Transverse colon (tissue), 4 donors: Measurements from ENCODE around the gene TUBB3. TPM values are rescaled to one million over a fixed set of nuclear protein-coding genes. Genes with fewer than 3 reads are reported as not detected.

Source experiments
- DNase-seq: peaks from one replicate; pipeline ENCODE4 v3.0.0-alpha.2; 2019
- H3K27ac ChIP-seq, 4 donors: fragments of 200-600 bp; sonication (generic); 2 replicates each; pipeline ENCODE4 v1.5.1; 2016 to 2018; ENCODE audit warnings: inconsistent platforms in 4 of 4
- H3K27me3 ChIP-seq: fragments of 200-600 bp; sonication (generic); 2 replicates; pipeline ENCODE4 v1.5.1; 2017; ENCODE audit warnings: inconsistent platforms
- H3K36me3 ChIP-seq, 4 donors: fragments of 200-600 bp; sonication (generic); 2 replicates each; pipeline ENCODE4 v1.5.1; 2017 to 2019; ENCODE audit warnings: inconsistent platforms in 4 of 4
- H3K4me1 ChIP-seq, 4 donors: fragments of 200-600 bp; sonication (generic); 2 replicates each; pipeline ENCODE4 v1.5.1; 2017 to 2020; ENCODE audit warnings: inconsistent platforms in 4 of 4
- H3K4me3 ChIP-seq, 4 donors: fragments of 200-600 bp; sonication (generic); 1 replicate in 1 of 4; 2 replicates in 3 of 4; pipeline versions ENCODE4 v1.5.1 to v1.6.1; 2017 to 2019; ENCODE audit warnings: inconsistent platforms in 4 of 4
- H3K9me3 ChIP-seq, 2 donors: fragments of 200-600 bp; sonication (generic); 2 replicates each; pipeline ENCODE4 v1.5.1; 2017 to 2019; ENCODE audit warnings: inconsistent platforms in 2 of 2
- CTCF ChIP-seq, 5 experiments: fragments of 200-600 bp in 3 of 5; fragments of 450-650 bp in 2 of 5; sonication (generic) in 3 of 5; IDR thresholded peaks; 1 replicate in 2 of 5; 2 replicates in 3 of 5; pipeline ENCODE4 v1.5.1; 2016 to 2017; ENCODE audit warnings: antibody characterized with exemption in 5 of 5, inconsistent platforms in 3 of 5, mild to moderate bottlenecking in 2 of 5, moderate library complexity in 1 of 5
- EP300 ChIP-seq: sonication (generic); formaldehyde crosslinking; IDR thresholded peaks from one replicate; pipeline ENCODE4 v1.6.1; 2017; ENCODE audit warnings: antibody characterized with exemption, low read depth
- POLR2A ChIP-seq: fragments of 450-650 bp; IDR thresholded peaks from one replicate; pipeline ENCODE4 v1.6.1; 2016; ENCODE audit warnings: antibody characterized with exemption, mild to moderate bottlenecking, moderate library complexity
- POLR2AphosphoS5 ChIP-seq, 3 donors: sonication (generic); formaldehyde crosslinking; IDR thresholded peaks; one replicate each; pipeline ENCODE4 v1.6.1; 2016; ENCODE audit warnings: antibody characterized with exemption in 3 of 3
- WGBS, 2 donors: methylation state at CpG; one replicate each; pipeline ENCODE4 v1.1.5; 2018; ENCODE audit warnings: low coverage in 1 of 2; 5-methylcytosine and 5-hydroxymethylcytosine counted together
- in situ Hi-C, 4 donors: fragments of 200-750 bp; cut with MboI; loops; one replicate each; pipeline versions ENCODE4 v1.15.0 to v1.15.1; 2017; ENCODE audit warnings: low sequenced_read_pairs in 3 of 4, low pct_ligation_motif_present in 1 of 4, low pct_unique_long_range_greater_than_20kb in 1 of 4
- intact Hi-C: fragments of 100-400 bp; cut with DNase I; formaldehyde crosslinking; loops from one replicate; pipeline ENCODE4 v1.15.1; 2023; ENCODE audit warnings: low total_unique reads
- total RNA-seq, 4 donors: library from RNA; depleted of rRNA; stranded (reverse); fragments of >200 nt; gene quantifications; one replicate each; pipeline ENCODE4 v1.1.0, GENCODE V29; 2016

TUBB3 gene
- total RNA-seq, 4 donors from 2014 or later: 2.4 to 12.7 (median 4.6) TPM

GRCh38 chr16:89936981-89937380, 13.8 kb downstream of the TUBB3 start:
- no peaks in the 10 kb centered on the region for H3K9me3 ChIP-seq
- H3K4me3 ChIP-seq: no peak overlapping the region
- WGBS, 2 donors: 90 to 92% methylated on average over 9 to 15 of the region's 20 CpGs
- no peak for DNase-seq
- no peaks in the 10 kb centered on the region for H3K27me3 ChIP-seq
- in situ Hi-C loops: no loop called here
- intact Hi-C loops: no loop called here
- H3K36me3 ChIP-seq: no peaks in the 10 kb centered on the region
- H3K27ac ChIP-seq: no peak overlapping the region
- TF ChIP-seq POLR2A (no peak), CTCF (IDR thresholded peaks at IDR 0.05) (no peak), EP300 (no peak)
- no peaks in the 10 kb centered on the region for H3K4me1 ChIP-seq

GRCh38 chr16:89938175-89938885, 15.2 kb downstream of the TUBB3 start:
- H3K4me1 ChIP-seq: no peaks in the 10 kb centered on the region
- TF ChIP-seq CTCF (IDR thresholded peaks at IDR 0.05) (no peak), POLR2A (no peak), POLR2AphosphoS5 (IDR thresholded peaks at IDR 0.05) (no peak), EP300 (no peak)
- H3K36me3 ChIP-seq: no peaks in the 10 kb centered on the region
- H3K27me3 ChIP-seq: no peaks in the 10 kb centered on the region
- H3K4me3 ChIP-seq: no peak overlapping the region
- intact Hi-C loops (no loop called here), in situ Hi-C loops (no loop called here)
- WGBS, 2 donors: 66 to 72% methylated on average over 14 to 21 of the region's 21 CpGs
- DNase-seq: no peak
- no peak overlapping the region for H3K27ac ChIP-seq
- no peaks in the 10 kb centered on the region for H3K9me3 ChIP-seq

- in situ Hi-C loops: no loop called here
These were observed 21.6 kb downstream of the TUBB3 start for GRCh38 chr16:89944773-89945172.

GRCh38 chr16:89945654-89946053, 22.5 kb downstream of the TUBB3 start:
- no peak for DNase-seq
- Histone ChIP-seq H3K36me3 (no peaks in the 10 kb centered on the region), H3K4me1 (peaks cover 13 to 21% (median 15%) of the 10 kb centered on the region in 4 donors), H3K27ac (no peak overlapping the region), H3K9me3 (no peaks in the 10 kb centered on the region), H3K27me3 (peaks cover 36% of the 10 kb centered on the region), H3K4me3 (no peak overlapping the region)
- in situ Hi-C loops (no loop called here), intact Hi-C loops (no loop called here)
- WGBS, 2 donors: 46 to 50% methylated on average over 5 to 7 of the region's 7 CpGs
- TF ChIP-seq CTCF (IDR thresholded peaks at IDR 0.05) (no peak), EP300 (no peak), POLR2A (no peak), POLR2AphosphoS5 (IDR thresholded peaks at IDR 0.05) (no peak)

More at GRCh38 chr16:89944773-89945172, 21.6 kb downstream of the TUBB3 start:
- H3K4me3 ChIP-seq: no peak overlapping the region
- no peak overlapping the region for H3K27ac ChIP-seq
- no peaks in the 10 kb centered on the region for H3K9me3 ChIP-seq
- peaks cover 13 to 18% (median 15%) of the 10 kb centered on the region in 4 donors for H3K4me1 ChIP-seq
- no peak for DNase-seq
- no peaks in the 10 kb centered on the region for H3K36me3 ChIP-seq
- WGBS, 2 donors: 46 to 63% methylated on average over 5 of the region's 5 CpGs
- no peak for TF ChIP-seq CTCF (IDR thresholded peaks at IDR 0.05)
- intact Hi-C loops: no loop called here
- H3K27me3 ChIP-seq: peaks cover 36% of the 10 kb centered on the region
